HG02943 (cell line): ENCODE data around the gene CAMK1D.

ENCODE experiments used
- ATAC-seq: cut with Tn5 transposase; IDR thresholded peaks from one replicate; pipeline ENCODE4 v1.9.1; 2021; ENCODE audit warnings: mild to moderate bottlenecking, low read depth, moderate library complexity; ENCODE audit not compliant: unreplicated experiment

CAMK1D gene

DNA sequence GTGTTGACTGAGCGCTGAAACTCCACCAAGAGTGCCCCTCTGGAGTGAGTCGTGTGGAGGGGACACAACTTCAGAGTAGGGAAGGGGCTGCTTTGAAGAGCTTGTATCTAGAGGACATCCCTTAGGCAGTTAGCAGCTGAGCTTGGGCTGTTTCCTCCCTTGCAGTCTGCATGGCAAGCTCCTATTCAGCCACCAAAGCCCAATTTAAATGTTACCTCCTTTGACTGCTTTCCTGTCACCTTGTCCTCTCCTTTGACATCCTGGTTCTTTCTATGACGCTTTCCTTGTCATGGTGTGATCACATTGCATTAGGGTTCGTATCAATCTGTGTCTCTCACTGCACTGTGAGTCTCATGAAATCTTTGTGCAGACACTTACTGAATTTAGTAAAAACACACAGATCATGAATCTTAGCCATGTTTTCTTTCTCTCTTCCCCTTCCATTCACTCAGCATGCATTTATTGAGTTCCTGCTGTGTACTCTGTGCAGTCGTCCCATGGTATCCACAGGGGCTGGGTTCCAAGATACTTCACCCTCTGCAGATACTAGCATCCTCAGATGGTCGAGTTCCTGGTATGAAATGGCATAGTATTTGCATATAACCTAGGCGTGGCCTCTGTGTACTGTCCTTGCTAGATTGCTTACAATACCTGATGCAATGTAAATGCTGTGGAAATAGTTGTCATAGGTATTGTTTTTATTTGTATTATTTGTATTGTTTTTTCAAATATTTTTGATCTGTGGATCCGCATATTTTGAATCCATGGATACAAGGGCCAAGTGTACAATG is 423.6 kb downstream of the CAMK1D start:
- no peak for ATAC-seq

DNA sequence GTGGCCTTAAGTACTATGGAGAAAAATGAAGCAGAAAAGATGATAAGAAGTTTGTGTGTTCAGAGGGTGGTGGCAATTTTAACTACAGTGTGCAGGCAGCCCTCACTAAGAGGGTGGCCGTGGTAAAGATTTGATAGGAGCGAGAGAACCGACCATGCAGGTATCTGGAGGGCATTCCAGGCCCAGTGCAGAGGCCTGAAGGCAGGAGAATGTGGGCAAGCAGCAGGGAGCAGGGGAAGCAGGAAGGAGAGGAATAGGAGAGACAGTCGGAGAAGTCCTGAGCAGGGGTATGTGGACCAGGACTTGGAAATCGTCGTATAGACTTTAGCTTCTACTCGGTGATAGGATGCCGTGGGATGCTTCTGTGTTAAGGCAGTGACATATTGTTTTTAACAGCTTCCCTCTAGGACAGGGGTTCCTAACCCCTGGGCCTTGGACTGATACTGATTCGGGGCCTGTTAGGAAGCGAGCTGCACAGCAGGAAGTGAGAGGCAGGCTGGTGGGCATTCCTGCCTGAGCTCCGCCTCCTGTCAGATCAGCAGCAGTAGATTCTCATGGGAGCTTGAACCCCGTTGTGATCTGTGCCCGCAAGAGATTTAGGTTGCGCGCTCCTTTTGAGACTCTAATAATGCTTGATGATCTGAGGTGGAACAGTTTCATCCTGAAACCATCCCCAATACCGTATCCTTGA is 425.0 kb downstream of the CAMK1D start:
- ATAC-seq: no peak

DNA sequence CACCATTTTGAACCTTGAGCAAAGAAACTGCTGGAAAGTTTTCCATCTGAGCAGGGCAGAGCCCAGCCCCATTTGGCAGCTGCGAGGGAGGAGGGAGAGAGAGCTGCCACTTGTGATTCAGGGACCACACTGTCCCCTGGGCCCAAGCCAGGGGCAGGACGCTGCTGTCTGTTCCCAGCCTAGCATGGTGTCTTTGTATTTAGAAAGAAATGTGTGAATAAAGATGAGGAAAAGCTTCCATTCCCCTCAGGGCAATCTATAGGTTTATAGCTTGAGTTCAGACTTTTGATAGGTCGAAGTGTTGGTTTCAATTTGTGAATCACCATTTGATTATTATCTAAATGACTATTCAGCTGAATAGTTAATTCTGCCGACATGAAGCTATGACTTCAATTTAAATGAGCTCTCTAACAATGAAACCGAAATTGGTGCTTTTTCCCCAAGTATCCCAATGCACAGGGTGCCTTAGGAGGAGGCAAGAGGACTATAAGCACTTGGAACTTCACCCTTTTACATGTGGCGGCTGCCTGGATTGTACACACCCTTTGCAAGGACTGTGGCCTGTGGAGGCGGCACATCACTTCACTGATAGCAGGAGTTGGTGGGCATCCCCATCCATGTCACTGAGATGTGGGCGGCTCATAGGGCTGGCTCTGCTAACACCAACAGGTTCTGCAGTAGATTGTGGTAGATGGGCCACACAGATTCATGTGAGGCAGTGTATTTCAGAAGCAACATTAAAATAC is 428.7 kb downstream of the CAMK1D start:
- ATAC-seq: no peak

DNA sequence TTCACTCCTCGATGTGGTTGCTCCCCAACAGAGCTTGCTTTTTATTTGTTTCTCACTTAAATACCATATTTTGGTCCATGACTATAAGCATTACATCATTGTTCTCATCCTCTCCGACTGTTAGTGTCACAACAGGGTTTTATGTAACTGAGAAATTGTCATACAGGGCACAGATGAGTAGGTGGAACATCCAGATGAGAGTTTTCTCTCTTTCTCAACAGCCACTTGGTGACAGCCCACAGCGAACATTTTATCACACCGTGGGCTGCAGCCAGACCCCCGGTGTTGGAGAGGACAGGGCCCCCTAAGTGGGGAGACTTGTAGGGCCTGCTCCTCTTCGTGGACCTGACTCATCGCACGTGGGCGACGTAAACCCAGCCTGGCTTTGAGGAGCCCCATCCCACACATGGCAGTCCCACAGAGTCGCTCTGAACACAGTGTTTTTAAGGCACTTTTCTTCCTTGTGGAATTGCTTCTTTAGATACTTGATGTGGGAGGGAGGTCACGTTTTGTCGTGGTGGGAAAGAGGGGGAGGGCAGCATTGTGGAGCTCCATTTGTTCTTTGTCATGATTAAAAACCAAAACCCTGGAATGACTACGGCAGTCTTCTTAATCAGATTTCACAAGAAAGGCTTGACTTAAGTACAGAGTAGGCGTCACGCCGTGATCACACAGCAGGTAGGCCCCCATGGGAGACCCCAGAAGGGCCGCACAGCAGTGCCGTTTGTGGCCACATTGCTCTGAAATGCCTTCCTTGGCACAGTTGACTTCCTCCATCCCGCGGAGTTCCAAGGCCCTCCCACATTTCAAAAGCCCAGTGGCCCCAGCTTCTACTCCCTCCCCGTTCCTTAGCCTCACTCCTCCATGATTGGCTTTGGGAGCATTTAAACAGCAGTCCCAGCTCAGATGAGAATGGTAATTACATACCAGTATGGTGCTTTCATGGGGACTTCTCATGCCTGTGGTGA is 431.6 kb downstream of the CAMK1D start:
- ATAC-seq: no peak

DNA sequence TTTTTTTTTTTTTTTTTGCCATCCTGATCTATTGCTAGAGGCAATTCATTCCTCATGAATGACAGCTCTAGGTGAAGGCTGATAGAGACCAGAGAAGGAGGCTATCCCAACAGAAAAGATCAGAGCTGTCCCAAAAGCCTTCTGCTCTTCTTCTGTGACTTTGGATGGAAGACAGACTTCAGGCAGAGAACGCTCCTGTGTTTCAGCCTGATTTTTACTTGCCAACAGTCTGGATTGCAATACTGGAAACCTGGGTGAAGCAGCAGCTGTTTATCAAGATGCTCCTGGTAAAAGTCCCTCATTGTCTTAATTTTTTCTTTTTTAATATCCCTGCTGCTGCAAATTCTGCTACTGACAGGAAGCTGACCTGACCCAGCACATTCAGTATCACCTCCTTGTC is 432.6 kb downstream of the CAMK1D start:
- ATAC-seq: no peak

DNA sequence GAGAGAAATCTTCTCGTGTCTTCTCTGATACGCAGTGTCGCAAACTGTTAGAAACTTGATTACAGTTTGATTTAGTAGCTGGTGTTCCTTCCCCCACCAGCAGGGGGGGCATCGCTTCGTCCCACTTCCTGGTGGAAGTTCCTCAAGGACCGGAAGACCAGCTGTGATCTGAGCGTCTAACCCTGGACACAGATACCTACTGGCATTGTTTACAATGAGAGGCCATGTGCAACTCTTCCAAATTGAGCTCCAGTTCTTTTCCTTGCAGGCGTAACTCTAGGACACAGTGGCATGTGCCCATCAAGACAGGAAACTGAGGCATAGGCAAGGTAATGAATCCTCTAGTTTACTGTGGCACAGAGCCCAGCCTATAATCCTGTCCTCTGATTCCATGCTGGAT is 433.2 kb downstream of the CAMK1D start:
- ATAC-seq: no peak

DNA sequence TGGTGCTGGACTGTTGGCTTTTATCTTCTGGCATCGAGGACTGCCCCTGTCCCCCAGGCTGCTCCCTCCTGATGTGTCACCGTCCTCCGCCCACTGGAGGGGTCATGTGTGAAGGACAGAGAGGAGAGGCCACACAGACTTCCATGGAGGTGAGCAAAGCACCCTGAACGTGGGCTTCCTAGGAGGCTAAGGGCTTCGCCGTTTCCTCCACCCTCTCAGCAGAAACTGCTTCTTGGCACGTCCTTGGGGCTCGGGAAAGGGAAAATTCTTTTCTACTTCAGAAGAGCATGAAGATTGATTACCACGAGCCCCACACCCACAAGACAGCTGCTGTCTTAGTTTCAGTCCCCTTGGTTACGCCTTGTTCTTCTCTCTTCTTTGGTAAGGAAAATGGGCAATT is 433.9 kb downstream of the CAMK1D start:
- no peak for ATAC-seq

DNA sequence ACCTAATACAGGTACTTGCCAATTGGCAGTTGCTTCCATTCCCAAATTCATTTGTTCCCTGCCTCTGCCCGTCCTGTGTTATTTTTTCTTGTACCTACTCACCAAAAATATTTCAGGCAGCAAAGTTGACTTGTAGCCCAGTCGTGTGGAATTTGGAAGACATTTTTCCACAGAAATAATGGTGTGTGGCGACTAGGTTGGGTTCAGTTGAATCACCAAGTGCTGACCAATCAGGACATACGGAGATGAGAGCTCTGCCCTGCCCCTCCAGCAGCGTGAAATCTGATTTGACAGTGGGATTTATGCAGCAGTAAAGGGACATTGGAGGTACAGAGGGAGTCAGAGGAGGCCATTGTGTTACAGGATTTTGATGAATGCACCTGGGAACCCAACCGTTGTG is 435.3 kb downstream of the CAMK1D start:
- ATAC-seq: no peak

DNA sequence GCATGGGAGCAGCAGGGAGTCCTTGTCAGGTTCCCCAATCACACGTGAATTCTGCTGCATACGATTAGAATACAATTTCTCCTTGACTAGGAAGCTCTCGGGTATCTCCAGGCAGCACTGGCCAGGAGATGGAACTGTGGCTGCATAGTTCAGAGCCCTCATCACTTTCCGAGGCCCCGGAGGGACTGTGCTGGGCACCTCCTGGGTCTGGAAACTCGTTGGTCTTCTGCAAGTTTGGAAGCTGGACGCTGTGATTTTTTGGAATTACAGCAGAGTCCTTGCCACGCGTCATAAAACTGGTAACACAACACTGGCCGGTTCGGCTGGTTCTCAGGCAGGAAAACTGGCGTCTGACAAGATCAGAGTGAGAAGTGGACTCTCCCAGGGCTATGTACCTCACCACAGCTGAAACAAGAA is 436.1 kb downstream of the CAMK1D start:
- no peak for ATAC-seq

DNA sequence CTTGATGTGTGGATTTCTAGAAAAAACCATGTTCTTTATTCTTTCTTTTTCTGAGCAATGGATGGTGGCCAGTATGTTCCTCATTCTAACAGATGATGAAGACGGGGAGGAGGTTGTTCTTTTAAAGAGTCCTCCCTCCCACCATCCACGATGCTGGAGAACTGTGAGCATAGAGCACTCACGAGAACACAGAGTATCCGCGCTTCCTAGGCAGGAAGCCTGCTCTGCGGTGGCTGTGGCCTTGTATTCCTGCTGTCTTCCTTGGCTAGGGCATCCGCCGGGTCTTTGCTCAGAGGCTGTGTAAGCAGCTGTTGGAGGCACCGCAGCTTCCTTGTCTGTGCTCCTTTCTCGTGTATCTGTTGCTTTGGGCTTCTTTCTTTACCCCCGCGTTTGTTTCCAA is 437.9 kb downstream of the CAMK1D start:
- ATAC-seq: no peak

DNA sequence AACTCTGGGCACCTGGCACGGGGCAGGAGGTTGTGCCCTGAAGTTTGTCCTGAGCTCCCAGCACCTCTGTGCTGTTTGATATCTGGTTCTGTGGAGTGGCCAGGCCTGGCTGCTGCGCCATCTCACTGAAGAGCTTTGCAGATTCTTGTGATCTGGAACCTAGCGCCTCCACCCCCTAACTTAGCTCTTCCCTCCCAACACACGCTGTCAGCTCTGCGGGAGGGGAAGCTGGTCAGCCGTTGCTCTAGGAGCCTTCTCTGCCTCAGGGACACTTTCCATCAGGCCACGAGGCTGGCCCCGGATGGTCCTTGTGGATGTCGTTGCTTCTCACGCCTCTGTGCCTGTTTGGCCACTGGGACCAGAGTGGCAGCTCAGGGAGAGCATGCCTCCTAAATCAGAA is 438.9 kb downstream of the CAMK1D start:
- no peak for ATAC-seq

DNA sequence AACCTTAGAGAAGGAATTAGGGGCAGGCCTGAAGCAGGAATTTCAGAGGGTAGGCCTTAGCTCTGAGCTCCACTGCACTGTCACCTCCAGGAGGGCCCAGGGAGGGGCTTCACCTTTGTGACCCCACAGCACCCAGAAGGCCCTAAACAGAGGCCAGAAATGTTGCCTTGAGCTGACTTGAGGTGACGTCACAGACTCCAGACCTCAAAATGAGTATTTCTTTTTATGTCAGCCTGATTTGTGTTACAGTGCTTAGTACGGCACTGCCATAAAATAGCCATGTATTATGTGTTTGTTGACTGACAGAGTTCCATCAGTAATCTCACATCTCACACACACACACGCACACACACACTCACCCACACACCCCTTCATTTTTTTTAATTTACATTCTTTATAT is 440.9 kb downstream of the CAMK1D start:
- no peak for ATAC-seq

DNA sequence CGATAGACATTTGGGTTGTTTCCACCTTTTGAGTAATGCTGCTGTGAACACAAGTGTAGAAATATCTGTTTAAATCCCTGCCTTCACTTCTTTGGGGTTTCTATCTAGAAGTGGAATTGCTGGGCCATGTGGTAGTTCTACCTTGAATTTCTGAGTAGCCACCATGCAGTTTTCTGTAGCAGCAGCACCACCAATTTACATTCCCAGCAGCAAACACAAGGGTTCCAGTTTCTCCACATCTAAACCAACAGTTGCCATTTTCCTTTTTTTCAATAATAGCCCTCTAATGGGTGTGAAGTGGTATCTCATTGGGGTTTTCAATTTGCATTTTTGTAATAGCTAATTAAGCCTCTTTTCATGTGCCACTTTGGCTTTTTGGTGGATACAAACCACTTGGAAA is 442.4 kb downstream of the CAMK1D start:
- no peak for ATAC-seq

DNA sequence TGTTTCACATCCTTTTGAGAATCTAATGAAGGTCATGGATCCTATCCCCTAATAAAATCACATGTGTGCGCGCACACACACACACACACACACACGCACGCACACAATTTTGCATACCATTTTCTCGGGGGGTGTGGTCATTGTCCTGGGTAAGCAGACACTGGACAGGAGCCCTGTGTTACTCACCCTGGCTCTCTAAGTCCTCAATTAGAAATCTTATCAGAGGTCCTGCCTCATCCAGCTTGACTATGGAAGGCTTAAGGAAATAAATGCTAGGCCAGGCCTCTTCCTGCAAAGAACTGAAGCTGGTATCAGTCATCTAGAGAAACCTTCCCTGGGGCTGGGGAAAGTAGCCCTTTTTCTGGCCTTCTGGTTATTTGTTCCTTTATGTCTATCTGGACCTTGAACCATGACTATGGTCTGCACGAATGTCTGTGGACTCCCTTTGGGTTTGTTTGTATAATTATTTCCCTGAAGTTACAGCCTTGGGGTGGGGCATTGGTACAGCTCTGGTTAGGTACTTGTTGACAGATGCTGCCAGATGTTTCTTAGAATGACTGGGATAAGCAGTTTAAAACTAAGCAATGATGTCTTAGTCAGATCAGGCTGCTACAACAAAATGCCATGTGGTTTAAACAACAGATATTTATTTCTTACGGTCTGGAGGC is 443.7 kb downstream of the CAMK1D start:
- ATAC-seq: no peak

DNA sequence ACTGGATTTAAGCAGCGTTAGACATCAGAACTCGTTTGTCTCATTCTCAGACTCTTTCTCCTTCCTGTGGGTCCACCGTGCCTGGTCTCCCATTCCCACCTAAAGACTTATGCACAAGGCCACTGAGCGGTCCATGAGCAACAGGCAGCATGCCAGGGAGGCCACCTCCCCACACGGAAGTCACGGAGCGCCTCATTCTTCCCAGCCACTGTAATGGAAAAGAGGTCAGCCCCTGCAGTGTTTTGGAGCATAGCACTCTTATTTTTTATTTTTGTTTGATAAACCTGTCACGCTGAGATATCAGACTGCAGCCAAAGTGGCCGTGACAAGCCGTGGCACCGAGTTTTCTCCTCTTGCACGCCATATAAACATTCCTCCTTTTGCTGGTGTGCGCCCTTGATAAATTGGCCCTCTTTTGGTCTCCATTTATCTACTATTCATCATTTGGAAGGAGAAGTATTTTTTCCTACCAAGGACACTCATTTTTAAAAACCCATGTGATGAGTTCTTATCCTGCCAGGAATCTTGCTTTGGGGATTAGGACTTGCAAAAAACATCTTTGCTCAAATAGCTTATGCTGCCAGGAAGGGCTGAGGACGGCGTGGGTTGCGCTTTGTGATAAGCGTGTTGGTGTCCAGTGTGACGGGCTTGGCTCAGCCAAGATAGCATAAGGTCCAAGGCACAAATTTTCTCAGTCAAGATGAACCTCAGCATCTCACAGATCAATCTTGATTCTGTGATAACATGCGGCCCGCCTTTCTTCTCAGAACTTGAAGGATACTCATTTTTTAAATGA is 446.2 kb downstream of the CAMK1D start:
- no peak for ATAC-seq

DNA sequence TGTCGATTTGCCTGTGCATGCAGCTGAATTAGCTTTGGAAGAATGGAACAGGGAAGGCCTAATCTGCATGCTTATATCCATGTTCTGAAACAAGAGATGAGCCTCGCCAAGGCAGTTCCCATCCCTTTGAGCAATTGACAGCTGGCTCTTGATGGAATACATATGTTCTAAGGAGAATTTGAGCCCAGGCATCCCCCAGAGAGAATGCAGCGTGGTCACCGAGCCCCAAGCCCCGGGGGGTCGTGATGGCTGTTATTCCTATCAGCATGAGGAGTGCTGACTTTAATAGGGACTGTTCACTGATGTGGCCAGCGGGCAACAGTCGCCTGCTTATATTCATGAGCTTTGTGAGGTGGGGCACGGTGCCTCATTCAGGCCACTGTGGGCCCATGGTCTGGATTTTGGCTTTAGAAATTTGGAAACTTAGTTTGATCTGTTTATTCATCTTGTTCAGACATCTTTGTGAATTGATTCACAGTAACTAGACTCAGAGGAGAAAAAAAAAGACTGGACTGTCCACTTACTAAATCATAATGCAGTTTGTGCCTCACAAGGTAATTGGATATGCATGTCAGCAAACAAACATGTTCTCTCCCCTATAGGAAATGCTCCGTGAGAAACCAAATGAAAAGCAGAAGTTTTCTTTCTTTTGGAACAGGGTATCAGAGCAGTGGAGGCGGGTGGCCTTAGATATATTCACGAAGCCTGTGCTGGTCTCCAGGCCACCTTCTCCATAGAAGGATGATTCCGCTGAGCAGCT is 447.2 kb downstream of the CAMK1D start:
- no peak for ATAC-seq

DNA sequence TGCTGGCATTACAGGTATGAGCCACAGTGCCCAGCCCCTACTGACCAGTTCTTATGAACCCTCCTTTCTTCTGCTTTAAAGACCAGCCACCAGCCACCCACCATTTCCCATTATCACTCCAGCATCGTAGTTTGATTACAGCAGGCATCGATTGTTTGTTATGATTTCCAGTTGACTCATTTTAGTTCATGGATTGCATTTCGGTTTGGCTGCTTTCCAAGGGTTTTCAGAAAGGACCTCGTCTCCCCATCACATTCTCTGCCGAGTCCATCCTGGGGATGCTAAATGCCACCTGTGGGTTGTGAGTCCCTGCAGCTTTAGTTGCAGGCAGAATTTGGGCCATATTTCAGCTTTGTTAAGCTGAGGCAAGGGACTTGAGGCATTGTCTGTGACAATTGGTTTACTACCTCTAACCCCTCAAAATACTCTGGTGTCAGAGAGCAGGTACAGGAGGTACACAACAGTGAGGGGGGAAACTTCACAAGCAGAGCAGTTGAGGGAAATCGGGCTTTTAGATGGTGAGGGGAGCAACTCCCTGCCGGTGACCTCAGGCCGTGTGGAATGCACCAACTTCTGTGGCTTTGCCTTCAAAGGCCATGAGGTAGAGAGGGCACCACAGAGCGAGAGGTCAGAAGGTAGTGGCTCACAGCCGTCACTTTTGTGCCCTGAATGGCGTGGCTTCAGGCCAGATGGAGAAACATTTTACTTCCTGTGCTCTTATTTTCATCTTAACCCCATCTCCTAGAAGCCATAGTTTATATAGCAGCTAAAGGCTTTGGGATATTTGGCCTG is 448.3 kb downstream of the CAMK1D start:
- no peak for ATAC-seq

DNA sequence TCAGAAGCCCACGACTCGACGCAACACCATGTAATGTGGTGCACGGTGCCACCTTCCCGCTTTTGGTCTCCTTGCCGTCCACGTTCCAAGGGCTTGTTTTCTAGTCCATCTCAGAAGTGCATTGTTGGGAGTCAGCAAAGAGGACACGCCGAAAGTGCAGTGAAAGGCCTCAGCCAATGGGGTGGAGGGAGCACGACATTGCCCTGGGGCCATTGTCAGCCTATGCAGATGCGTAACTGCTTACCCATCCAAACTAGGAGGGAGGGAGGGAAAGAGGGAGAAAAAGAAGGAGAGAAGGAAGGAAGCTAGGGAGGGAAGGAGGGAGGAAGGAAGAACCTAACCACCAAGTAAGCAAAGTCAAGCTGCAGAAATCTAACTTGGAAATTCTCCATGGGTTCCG is 449.8 kb downstream of the CAMK1D start:
- ATAC-seq: no peak
